K562 (cell line): ENCODE data around the gene SNCG. TPM values are rescaled to one million over a fixed set of nuclear protein-coding genes. Genes with fewer than 3 reads are reported as not detected.

ENCODE experiments used
- ATAC-seq: fragments of 200-7000 bp; cut with Tn5 transposase; 3 replicates; pipeline ENCODE4 v1.9.1; 2020; ENCODE audit warnings: moderate library complexity
- BruUV-seq: library from RNA; stranded (reverse); fragments of 400-500 nt; replicated peaks from 2 replicates; lab custom pipeline; 2021; lab: Mats Ljungman, UMichigan
- CTCF ChIA-PET: fragments of 300-600 bp; formaldehyde crosslinking; extraction: SDS; loops from one replicate; lab custom pipeline; 2021; ENCODE audit warnings: low intra/inter-chr PET ratio; lab: Yijun Ruan, JAX
- POLR2A ChIA-PET: fragments of 300-600, 350-650 bp; sonication (Branson Sonifier 250); formaldehyde crosslinking; extraction: SDS; loops from one replicate; lab custom pipeline; 2021; ENCODE audit warnings: antibody characterized with exemption, inconsistent platforms; lab: Yijun Ruan, JAX
- DNase-seq, 4 experiments: peaks; one replicate each; pipeline versions ENCODE4 v3.0.0 to v3.0.0-alpha.2; 2011 to 2018; ENCODE audit warnings: low spot score in 3 of 4, mixed read lengths in 3 of 4; ENCODE audit errors: extremely low read depth in 1 of 4
- FAIRE-seq: peaks from 2 replicates; lab custom pipeline; 2011; peaks lifted over from hg19 to GRCh38; lab: Jason Lieb, UNC
- H2AFZ ChIP-seq: 2 replicates; pipeline ENCODE4 v1.6.0; 2011; ENCODE audit warnings: low read depth, low read length, control low read depth, inconsistent platforms
- H3K27ac ChIP-seq: fragments of 200-600 bp; 3 replicates; pipeline ENCODE4 v1.8.0; 2011; ENCODE audit warnings: low read depth, mild to moderate bottlenecking, control low read depth, inconsistent platforms, low read length, moderate library complexity, mixed read lengths; ENCODE audit errors: extremely low read depth
- H3K27me3 ChIP-seq, 2 experiments: fragments of 300-600 bp in 1 of 2; 2 replicates in 1 of 2; 3 replicates in 1 of 2; pipeline versions ENCODE4 v1.6.0 to v1.8.0; 2011; ENCODE audit warnings: inconsistent platforms in 2 of 2, low read length in 2 of 2, mild to moderate bottlenecking in 1 of 2, mixed read lengths in 1 of 2, moderate library complexity in 1 of 2; ENCODE audit not compliant: control insufficient read depth in 2 of 2, insufficient read depth in 2 of 2
- H3K36me3 ChIP-seq: fragments of 300-600 bp; 3 replicates; pipeline ENCODE4 v1.8.0; 2011; ENCODE audit warnings: mild to moderate bottlenecking, low read length, inconsistent platforms; ENCODE audit not compliant: control insufficient read depth, insufficient read depth
- H3K4me1 ChIP-seq, 2 experiments: fragments of 200-600 bp in 1 of 2; replicated peaks in 1 of 2; 2 replicates in 1 of 2; 3 replicates in 1 of 2; pipeline versions ENCODE4 v1.5.1 to v1.8.0; 2011; ENCODE audit warnings: inconsistent platforms in 2 of 2, low read length in 2 of 2, mild to moderate bottlenecking in 1 of 2, mixed read lengths in 1 of 2, moderate library complexity in 1 of 2; ENCODE audit not compliant: control insufficient read depth in 2 of 2, insufficient read depth in 2 of 2
- H3K4me2 ChIP-seq: 2 replicates; pipeline ENCODE4 v1.6.1; 2011; ENCODE audit warnings: low read length, control low read depth, inconsistent platforms, mixed read lengths; ENCODE audit not compliant: insufficient read depth
- H3K4me3 ChIP-seq: fragments of 200-600 bp; sonication (generic), shearing (Covaris generic); 2 replicates; pipeline ENCODE4 v1.5.1; 2016; ENCODE audit warnings: control low read depth, inconsistent platforms
- H3K79me2 ChIP-seq: fragments of 200-600 bp; 3 replicates; pipeline ENCODE4 v1.8.0; 2011; ENCODE audit warnings: low read length, inconsistent platforms; ENCODE audit not compliant: control insufficient read depth, insufficient read depth
- H3K9ac ChIP-seq, 2 experiments: 2 replicates each; pipeline versions ENCODE4 v1.6.0 to v1.6.1; 2011; ENCODE audit warnings: low read depth in 2 of 2, low read length in 2 of 2, control low read depth in 1 of 2, inconsistent platforms in 1 of 2, mild to moderate bottlenecking in 1 of 2, mixed read lengths in 1 of 2; ENCODE audit not compliant: insufficient read depth in 1 of 2
- H3K9me1 ChIP-seq: one replicate; pipeline ENCODE4 v1.6.0; 2011; ENCODE audit warnings: inconsistent platforms, mild to moderate bottlenecking, low read length, moderate library complexity; ENCODE audit not compliant: control insufficient read depth, insufficient read depth
- H3K9me3 ChIP-seq: replicated peaks from 2 replicates; pipeline ENCODE4 v1.5.1; 2011; ENCODE audit warnings: low read depth, low read length, inconsistent platforms; ENCODE audit not compliant: control insufficient read depth, insufficient read depth
- H4K20me1 ChIP-seq: replicated peaks from 2 replicates; pipeline ENCODE4 v1.6.1; 2011; ENCODE audit warnings: low read length, inconsistent platforms, mixed read lengths; ENCODE audit not compliant: control insufficient read depth, insufficient read depth
- ELF2 ChIP-seq: fragments of 250-450 bp; sonication (Bioruptor Pico); IDR thresholded peaks from 2 replicates; pipeline ENCODE4 v1.5.0; 2021; ENCODE audit warnings: mild to moderate bottlenecking
- WGBS: fragments of 100-300 bp; shearing (Covaris generic); methylation state at CpG from one replicate; pipeline ENCODE4 v1.1.6; 2016; ENCODE audit warnings: low coverage, mixed read lengths; ENCODE audit not compliant: insufficient coverage; ENCODE audit errors: missing lambda C conversion rate; 5-methylcytosine and 5-hydroxymethylcytosine counted together
- in situ Hi-C: fragments of 300-500 bp; cut with MboI; formaldehyde crosslinking; loops from 4 replicates; pipeline ENCODE4 v1.15.0; 2018; ENCODE audit warnings: inconsistent platforms, mixed read lengths
- intact Hi-C: fragments of 100-400 bp; cut with micrococcal nuclease; formaldehyde crosslinking; loops from 2 replicates; pipeline ENCODE4 v1.14.2; 2022
- polyA plus RNA-seq, 8 experiments: library from polyadenylated mRNA; depleted of rRNA in 4 of 8; stranded (reverse) in 5 of 8; unstranded in 3 of 8; fragments of >200 nt; fragmentation: Nextera tagmentation in 2 of 8; fragmentation: Illumina TruSeq in 1 of 8; extraction: Ambion mirVana in 2 of 8; extraction: Trizol in 1 of 8; gene quantifications; 2 replicates each; pipeline versions ENCODE4 v1.2.1 to v1.2.3, GENCODE V29; 2011 to 2014; ENCODE audit warnings: inconsistent platforms in 1 of 8, missing spikeins in 1 of 8
- total RNA-seq, 7 experiments: library from RNA; depleted of rRNA in 6 of 7; stranded (reverse); fragments of >200 nt in 6 of 7; fragmentation: Illumina TruSeq in 2 of 7; extraction: Trizol in 2 of 7; gene quantifications; 2 replicates each; pipeline versions ENCODE4 v1.2.1 to v1.2.3, GENCODE V29; 2011 to 2021; ENCODE audit warnings: low replicate concordance in 1 of 7
- TF ChIP-seq, protein P1 (sequence below): sonication (generic); formaldehyde crosslinking; IDR thresholded peaks from 2 replicates; pipeline ENCODE4 v1.8.1; 2023; ENCODE audit warnings: mild to moderate bottlenecking, missing genetic modification reagents

The SNCG gene
- total and polyA plus RNA-seq, 9 of the 15 experiments (the other 6 are each of a cell fraction or from before 2014, with no cell fraction given): 9.8 to 146 (median 93.6) TPM

DNA sequence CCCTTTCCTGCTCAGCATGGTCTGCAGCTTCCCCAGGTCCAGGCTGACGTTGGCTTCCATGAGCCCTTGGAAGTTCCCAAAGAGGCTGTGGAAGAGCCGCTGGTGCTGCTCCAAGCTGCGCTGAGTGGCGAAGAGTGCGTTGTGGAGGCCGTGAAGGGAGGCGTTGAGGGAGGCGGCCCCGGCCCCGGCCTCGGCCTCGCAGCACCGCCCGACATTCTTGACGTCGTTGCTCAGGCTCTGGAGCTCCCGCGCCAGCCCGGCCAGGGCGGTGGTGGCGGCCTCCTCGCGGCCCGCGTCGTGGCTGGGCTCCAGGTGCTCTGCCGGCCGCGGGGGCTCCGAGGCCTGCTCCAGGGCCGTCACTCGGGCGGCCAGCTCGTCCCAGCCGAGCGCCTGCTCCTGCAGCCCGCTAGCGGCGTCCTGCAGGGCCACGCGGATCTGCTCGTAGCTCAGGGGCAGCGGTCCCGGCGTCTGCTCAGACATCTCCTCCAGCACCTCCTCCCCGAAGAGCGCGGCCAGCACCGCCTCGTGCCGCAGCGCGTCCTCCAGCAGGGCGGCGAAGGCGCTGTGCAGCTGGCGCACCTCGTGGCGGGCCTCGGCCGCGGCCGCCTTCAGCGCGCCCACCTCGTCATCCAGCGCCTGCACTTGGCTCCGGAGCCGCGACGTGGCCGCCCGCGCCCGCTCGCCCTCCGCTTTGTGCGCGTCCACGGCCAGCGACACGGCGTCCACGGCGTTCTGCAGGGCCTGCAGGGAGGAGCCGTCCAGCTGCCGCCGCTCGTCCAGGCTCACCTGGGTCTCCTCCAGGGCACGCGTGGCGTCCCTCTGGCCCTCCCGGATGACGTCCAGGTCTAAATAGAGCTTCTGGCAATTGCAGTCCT is 15.7 kb upstream of the SNCG start:
- H2AFZ ChIP-seq: no peak overlapping the region
- no peak overlapping the region for H3K4me3 ChIP-seq
- H3K79me2 ChIP-seq: no peaks in the 10 kb centered on the region
- H3K4me1 ChIP-seq: peaks cover 0 to 20% of the 10 kb centered on the region in 2 experiments; a peak in 2 of 5 replicates
- no peak for DNase-seq
- in situ Hi-C loops: no loop called here
- H3K36me3 ChIP-seq: no peaks in the 10 kb centered on the region
- POLR2A ChIA-PET: interaction anchor here (0.6 kb wide), 1 partner anchor 232 kb away, joined by 4 read pairs; no protein-coding TSS in a partner anchor
- no peak overlapping the region for H3K4me2 ChIP-seq
- intact Hi-C loops: no loop called here
- no peak for TF ChIP-seq ELF2 (CRISPR knock-in tag)
- TF ChIP-seq, protein P1, sequence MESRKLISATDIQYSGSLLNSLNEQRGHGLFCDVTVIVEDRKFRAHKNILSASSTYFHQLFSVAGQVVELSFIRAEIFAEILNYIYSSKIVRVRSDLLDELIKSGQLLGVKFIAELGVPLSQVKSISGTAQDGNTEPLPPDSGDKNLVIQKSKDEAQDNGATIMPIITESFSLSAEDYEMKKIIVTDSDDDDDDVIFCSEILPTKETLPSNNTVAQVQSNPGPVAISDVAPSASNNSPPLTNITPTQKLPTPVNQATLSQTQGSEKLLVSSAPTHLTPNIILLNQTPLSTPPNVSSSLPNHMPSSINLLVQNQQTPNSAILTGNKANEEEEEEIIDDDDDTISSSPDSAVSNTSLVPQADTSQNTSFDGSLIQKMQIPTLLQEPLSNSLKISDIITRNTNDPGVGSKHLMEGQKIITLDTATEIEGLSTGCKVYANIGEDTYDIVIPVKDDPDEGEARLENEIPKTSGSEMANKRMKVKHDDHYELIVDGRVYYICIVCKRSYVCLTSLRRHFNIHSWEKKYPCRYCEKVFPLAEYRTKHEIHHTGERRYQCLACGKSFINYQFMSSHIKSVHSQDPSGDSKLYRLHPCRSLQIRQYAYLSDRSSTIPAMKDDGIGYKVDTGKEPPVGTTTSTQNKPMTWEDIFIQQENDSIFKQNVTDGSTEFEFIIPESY (CRISPR knock-in tag): peak; percentile 75
- TF ChIP-seq, all 486 proteins: peak for 1
- FAIRE-seq (no peak), ATAC-seq (no peak)
- Histone ChIP-seq H3K9me1 (no peaks in the 10 kb centered on the region), H3K9ac (no peak overlapping the region), H3K27me3 (no peaks in the 10 kb centered on the region), H3K27ac (no peak overlapping the region), H4K20me1 (no peaks in the 10 kb centered on the region), H3K9me3 (no peaks in the 10 kb centered on the region)
- BruUV-seq: no TSS peak
- WGBS: 95% methylated on average over 43 of the region's 94 CpGs
- CTCF ChIA-PET: interaction anchor here (0.7 kb wide), 2 partner anchors 22 to 154 kb away, joined by 3 read pairs; no protein-coding TSS in a partner anchor
